ENCODE results near the gene C9orf43.

- TF ChIP-seq EMX1 (CRISPR knock-in tag; IDR thresholded peaks at IDR 0.05) = no peak
- TF ChIP-seq ZNF281 (CRISPR knock-in tag; IDR thresholded peaks at IDR 0.05) = no peak
- no peak for TF ChIP-seq PREB (CRISPR knock-in tag; IDR thresholded peaks at IDR 0.05; ENCODE audit: borderline replicate concordance)
- no peak for TF ChIP-seq NR2C2 (CRISPR knock-in tag; IDR thresholded peaks at IDR 0.05)
- no peak for TF ChIP-seq MYBL2 (CRISPR knock-in tag; IDR thresholded peaks at IDR 0.05)
- TF ChIP-seq CTCF (IDR thresholded peaks at IDR 0.05) = no peak
- TF ChIP-seq CREB1 (CRISPR knock-in tag; IDR thresholded peaks at IDR 0.05) = no peak
- TF ChIP-seq TP53 (CRISPR knock-in tag; IDR thresholded peaks at IDR 0.05) = no peak
Measured at GRCh38 chr9:113381909-113382411, 28.6 kb upstream of the C9orf43 start.
